Measurements from ENCODE around the gene LCN1. TPM values are rescaled to one million over a fixed set of nuclear protein-coding genes. Genes with fewer than 3 reads are reported as not detected.

The LCN1 gene
- total RNA-seq, 2 experiments from 2014 or later: not detected

GRCh38 chr9:135525241-135526088 lies 4.2 kb downstream of the LCN1 start:
- ChIA-PET CTCF (ENCODE audit: unreplicated experiment) (no interaction called here), POLR2A (no interaction called here)
- Histone ChIP-seq H3K27ac (ENCODE audit: low read depth, low read length, poor library complexity, severe bottlenecking) (no peak overlapping the region), H4K20me1 (ENCODE audit: insufficient read depth, low read length) (no peaks in the 10 kb centered on the region), H2AFZ (ENCODE audit: low read length) (no peak overlapping the region), H3K4me1 (ENCODE audit: insufficient read depth, low read length, poor library complexity, severe bottlenecking) (no peaks in the 10 kb centered on the region), H3K9me2 (ENCODE audit: insufficient read depth, low read length) (no peaks in the 10 kb centered on the region), H3K4me2 (ENCODE audit: low read length) (no peak overlapping the region), H3K79me2 (ENCODE audit: insufficient read depth, low read depth, low read length) (no peaks in the 10 kb centered on the region), H3K9me3 (ENCODE audit: low read length) (no peaks in the 10 kb centered on the region), H3K36me3 (ENCODE audit: insufficient read depth, low read length) (no peaks in the 10 kb centered on the region), H3K4me3 (ENCODE audit: low read depth, low read length, poor library complexity, severe bottlenecking) (no peak overlapping the region)
- intact Hi-C loops (cut with micrococcal nuclease; ENCODE audit: unreplicated experiment): no loop called here
- BruUV-seq (replicated peaks): no TSS peak
- no peak for TF ChIP-seq EZH2phosphoT487 (IDR thresholded peaks at IDR 0.05; ENCODE audit: borderline replicate concordance, low read depth, low read length)
- TF ChIP-seq CTCF (conservative IDR thresholded peaks at IDR 0.05; ENCODE audit: low read length): no peak
- no peak for DNase-seq (ENCODE audit: low spot score)

DNA sequence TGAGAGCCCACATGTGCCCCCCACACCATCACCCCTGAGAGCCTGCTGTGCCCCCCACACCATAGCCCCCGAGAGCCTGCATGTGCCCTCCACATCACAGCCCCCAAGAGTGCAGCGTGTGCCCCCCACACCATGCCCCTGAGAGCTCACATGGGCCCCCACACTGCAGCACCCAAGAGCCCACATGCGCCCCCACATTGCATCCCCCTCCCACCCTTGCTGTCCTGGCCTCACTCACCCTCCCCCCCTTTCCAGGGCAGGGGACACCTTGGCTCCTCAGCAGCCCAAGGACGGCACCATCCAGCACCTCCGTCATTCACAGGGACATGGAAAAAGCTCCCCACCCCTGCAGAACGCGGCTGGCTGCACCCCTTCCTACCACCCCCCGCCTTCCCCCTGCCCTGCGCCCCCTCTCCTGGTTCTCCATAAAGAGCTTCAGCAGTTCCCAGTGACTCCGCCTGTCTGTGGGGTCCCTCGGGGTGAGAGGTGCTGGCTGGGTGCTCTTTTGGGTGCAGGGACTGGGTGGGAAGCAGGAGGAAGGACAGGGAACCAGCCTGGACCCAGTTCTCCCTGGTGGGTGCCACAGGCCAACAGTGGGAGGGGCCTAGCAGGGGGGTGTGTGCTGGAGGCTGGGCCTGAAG lies 5.0 kb downstream of the LCN1 start:
- ChIA-PET POLR2A (no interaction called here), CTCF (ENCODE audit: unreplicated experiment) (no interaction called here)
- Histone ChIP-seq H3K36me3 (ENCODE audit: insufficient read depth, low read length) (no peaks in the 10 kb centered on the region), H4K20me1 (ENCODE audit: insufficient read depth, low read length) (no peaks in the 10 kb centered on the region), H3K9me2 (ENCODE audit: insufficient read depth, low read length) (no peaks in the 10 kb centered on the region), H2AFZ (ENCODE audit: low read length) (no peak overlapping the region), H3K79me2 (ENCODE audit: insufficient read depth, low read depth, low read length) (no peaks in the 10 kb centered on the region), H3K27ac (ENCODE audit: low read depth, low read length, poor library complexity, severe bottlenecking) (no peak overlapping the region), H3K4me1 (ENCODE audit: insufficient read depth, low read length, poor library complexity, severe bottlenecking) (no peaks in the 10 kb centered on the region), H3K4me3 (ENCODE audit: low read depth, low read length, poor library complexity, severe bottlenecking) (no peak overlapping the region), H3K4me2 (ENCODE audit: low read length) (no peak overlapping the region), H3K9me3 (ENCODE audit: low read length) (no peaks in the 10 kb centered on the region)
- intact Hi-C loops (cut with micrococcal nuclease; ENCODE audit: unreplicated experiment): no loop called here
- no peak for TF ChIP-seq EZH2phosphoT487 (IDR thresholded peaks at IDR 0.05; ENCODE audit: borderline replicate concordance, low read depth, low read length)
- TF ChIP-seq CTCF (conservative IDR thresholded peaks at IDR 0.05; ENCODE audit: low read length): no peak
- no TSS peak for BruUV-seq (replicated peaks)
- no peak for DNase-seq (ENCODE audit: low spot score)
